Muscle of leg (tissue), 16 donors: ENCODE data around the gene AK2. TPM values are rescaled to one million over a fixed set of nuclear protein-coding genes. Genes with fewer than 3 reads are reported as not detected.
A peak's percentile ranks its signal among the peaks of the same experiment; 100 is the strongest.

Source experiments
- DNase-seq: peaks from one replicate; pipeline ENCODE4 v3.0.0; 2013
- H3K27ac ChIP-seq: one replicate; pipeline ENCODE4 v1.5.1; 2013; ENCODE audit warnings: mild to moderate bottlenecking, low read length, control low read depth
- H3K27me3 ChIP-seq: one replicate; pipeline ENCODE4 v1.6.1; 2013; ENCODE audit warnings: low read length; ENCODE audit not compliant: control insufficient read depth, insufficient read depth
- H3K36me3 ChIP-seq: one replicate; pipeline ENCODE4 v1.6.1; 2013; ENCODE audit warnings: low read length; ENCODE audit not compliant: control insufficient read depth, insufficient read depth
- H3K4me1 ChIP-seq: one replicate; pipeline ENCODE4 v1.6.1; 2013; ENCODE audit warnings: low read length; ENCODE audit not compliant: control insufficient read depth, insufficient read depth
- H3K4me3 ChIP-seq: one replicate; pipeline ENCODE4 v1.5.1; 2013; ENCODE audit warnings: low read length, control low read depth
- H3K9me3 ChIP-seq: replicated peaks from 2 replicates; pipeline ENCODE4 v1.6.1; 2013; ENCODE audit warnings: low read depth, low read length; ENCODE audit not compliant: control insufficient read depth
- WGBS: methylation state at CpG from one replicate; pipeline ENCODE4 v1.1.5; 2013; ENCODE audit warnings: missing lambda C conversion rate; ENCODE audit not compliant: insufficient coverage; 5-methylcytosine and 5-hydroxymethylcytosine counted together
- long read RNA-seq, 11 donors: transcript quantifications; one replicate each; lab custom pipeline, GENCODE V29; 2026
- polyA plus RNA-seq, 8 donors: library from polyadenylated mRNA; unstranded; fragments of 120-200 nt; gene quantifications; one replicate each; pipeline versions ENCODE4 v1.2.1 to v1.2.3, GENCODE V29; 2013; ENCODE audit warnings: inconsistent platforms in 1 of 8, low replicate concordance in 1 of 8; ENCODE audit not compliant: insufficient read length in 8 of 8, insufficient read depth in 1 of 8
- total RNA-seq: library from RNA; stranded (reverse); fragments of 120-200 nt; gene quantifications from one replicate; pipeline ENCODE4 v1.2.4, GENCODE V29; 2013

AK2 gene
- total RNA-seq = 123 TPM
- 100 to 1,000 TPM; 116 to 155 (median 127) TPM for polyA plus RNA-seq
- long read RNA-seq, donor 1, transcript AK2-202 (7 exons, 3,586 nt) = minor isoform, 5 of 42 reads
- long read RNA-seq, donor 1, transcript AK2-201 (6 exons, 1,021 nt) = major isoform, 7 of 42 reads
- long read RNA-seq, donor 1, partial matches to known transcripts = 26 of 42 reads
- long read RNA-seq, donor 1, other reads (novel, unspliced or antisense) = 0 of 42 reads
- long read RNA-seq, donor 2, partial matches to known transcripts = 0 of 4 reads
- long read RNA-seq, donor 2, other reads (novel, unspliced or antisense) = 0 of 4 reads
- long read RNA-seq, donor 3, transcript AK2-202 (7 exons, 3,586 nt) = minor isoform, 13 of 81 reads
- long read RNA-seq, donor 3, transcript AK2-212 (7 exons, 886 nt) = minor isoform, 5 of 81 reads
- long read RNA-seq, donor 3, transcript AK2-201 (6 exons, 1,021 nt) = major isoform, 32 of 81 reads
- long read RNA-seq, donor 3, partial matches to known transcripts = 28 of 81 reads
- long read RNA-seq, donor 3, other reads (novel, unspliced or antisense) = 0 of 81 reads
- long read RNA-seq, donor 4, transcript AK2-201 (6 exons, 1,021 nt) = major isoform, 24 of 43 reads
- long read RNA-seq, donor 4, transcript AK2-202 (7 exons, 3,586 nt) = minor isoform, 7 of 43 reads
- long read RNA-seq, donor 4, transcript AK2-212 (7 exons, 886 nt) = minor isoform, 5 of 43 reads
- long read RNA-seq, donor 4, partial matches to known transcripts = 5 of 43 reads
- long read RNA-seq, donor 4, other reads (novel, unspliced or antisense) = 0 of 43 reads
- long read RNA-seq, donor 5, transcript AK2-201 (6 exons, 1,021 nt) = major isoform, 54 of 168 reads
- long read RNA-seq, donor 5, transcript AK2-202 (7 exons, 3,586 nt) = minor isoform, 14 of 168 reads
- long read RNA-seq, donor 5, transcript AK2-212 (7 exons, 886 nt) = minor isoform, 7 of 168 reads
- long read RNA-seq, donor 5, partial matches to known transcripts = 87 of 168 reads
- long read RNA-seq, donor 5, other reads (novel, unspliced or antisense) = 0 of 168 reads
- long read RNA-seq, donor 6, transcript AK2-201 (6 exons, 1,021 nt) = major isoform, 66 of 147 reads
- long read RNA-seq, donor 6, transcript AK2-212 (7 exons, 886 nt) = minor isoform, 14 of 147 reads
- long read RNA-seq, donor 6, transcript AK2-202 (7 exons, 3,586 nt) = minor isoform, 27 of 147 reads
- long read RNA-seq, donor 6, partial matches to known transcripts = 36 of 147 reads
- long read RNA-seq, donor 6, other reads (novel, unspliced or antisense) = 0 of 147 reads
- long read RNA-seq, donor 7, transcript AK2-202 (7 exons, 3,586 nt) = minor isoform, 12 of 85 reads
- long read RNA-seq, donor 7, transcript AK2-201 (6 exons, 1,021 nt) = major isoform, 38 of 85 reads
- long read RNA-seq, donor 7, partial matches to known transcripts = 26 of 85 reads
- long read RNA-seq, donor 7, other reads (novel, unspliced or antisense) = 0 of 85 reads
- long read RNA-seq, donor 8, transcript AK2-202 (7 exons, 3,586 nt) = minor isoform, 9 of 43 reads
- long read RNA-seq, donor 8, transcript AK2-201 (6 exons, 1,021 nt) = major isoform, 17 of 43 reads
- long read RNA-seq, donor 8, transcript AK2-212 (7 exons, 886 nt) = minor isoform, 6 of 43 reads
- long read RNA-seq, donor 8, partial matches to known transcripts = 11 of 43 reads
- long read RNA-seq, donor 8, other reads (novel, unspliced or antisense) = 0 of 43 reads
- long read RNA-seq, donor 9, transcript AK2-212 (7 exons, 886 nt) = minor isoform, 5 of 69 reads
- long read RNA-seq, donor 9, transcript AK2-202 (7 exons, 3,586 nt) = minor isoform, 9 of 69 reads
- long read RNA-seq, donor 9, transcript AK2-201 (6 exons, 1,021 nt) = major isoform, 25 of 69 reads
- long read RNA-seq, donor 9, partial matches to known transcripts = 28 of 69 reads
- long read RNA-seq, donor 9, other reads (novel, unspliced or antisense) = 0 of 69 reads
- long read RNA-seq, donor 10, transcript AK2-212 (7 exons, 886 nt) = minor isoform, 8 of 72 reads
- long read RNA-seq, donor 10, transcript AK2-201 (6 exons, 1,021 nt) = major isoform, 30 of 72 reads
- long read RNA-seq, donor 10, transcript AK2-202 (7 exons, 3,586 nt) = minor isoform, 7 of 72 reads
- long read RNA-seq, donor 10, partial matches to known transcripts = 25 of 72 reads
- long read RNA-seq, donor 10, other reads (novel, unspliced or antisense) = 0 of 72 reads
- long read RNA-seq, donor 11, transcript AK2-201 (6 exons, 1,021 nt) = major isoform, 24 of 51 reads
- long read RNA-seq, donor 11, transcript AK2-212 (7 exons, 886 nt) = minor isoform, 7 of 51 reads
- long read RNA-seq, donor 11, transcript AK2-202 (7 exons, 3,586 nt) = minor isoform, 8 of 51 reads
- long read RNA-seq, donor 11, partial matches to known transcripts = 10 of 51 reads
- long read RNA-seq, donor 11, other reads (novel, unspliced or antisense) = 0 of 51 reads

GRCh38 chr1:33036526-33037503, at the start of gene AK2:
TSS of gene AK2 (minus strand) at chr1:33036883. CDS start at chr1:33036828, 55 bp downstream.
- no peaks in the 10 kb centered on the region for H3K9me3 ChIP-seq
- peaks cover 10% of the 10 kb centered on the region for H3K4me1 ChIP-seq

GRCh38 chr1:33086384-33086850, 49.7 kb upstream of the AK2 start:
- H3K36me3 ChIP-seq = no peaks in the 10 kb centered on the region
- no peak overlapping the region for H3K4me3 ChIP-seq
- H3K9me3 ChIP-seq = no peaks in the 10 kb centered on the region
- H3K27me3 ChIP-seq = peaks cover 14% of the 10 kb centered on the region
- WGBS = 24% methylated on average over 12 of the region's 12 CpGs
- no peak overlapping the region for H3K27ac ChIP-seq
- peaks cover 9% of the 10 kb centered on the region for H3K4me1 ChIP-seq
- peak; percentile 86 for DNase-seq

More at GRCh38 chr1:33036526-33037503, at the start of gene AK2:
- 3% methylated on average over 37 of the region's 59 CpGs for WGBS
- peak within 1 kb of the TSS; percentile 74 for H3K4me3 ChIP-seq
- H3K27me3 ChIP-seq = no peaks in the 10 kb centered on the region
- H3K27ac ChIP-seq = peak within 1 kb of the TSS; percentile 78
- peak; percentile 99 for DNase-seq
- peaks cover 5% of the 10 kb centered on the region for H3K36me3 ChIP-seq

GRCh38 chr1:33085332-33085731, 48.6 kb upstream of the AK2 start:
- no peak for DNase-seq
- 88% methylated on average over 4 of the region's 4 CpGs for WGBS

GRCh38 chr1:33082575-33083108, 46.0 kb upstream of the AK2 start:
- no peak overlapping the region for H3K27ac ChIP-seq
- no peak for DNase-seq
- H3K4me3 ChIP-seq = no peak overlapping the region
- H3K9me3 ChIP-seq = no peaks in the 10 kb centered on the region
- no peaks in the 10 kb centered on the region for H3K36me3 ChIP-seq
- H3K4me1 ChIP-seq = peaks cover 14% of the 10 kb centered on the region
- 61% methylated on average over 6 of the region's 6 CpGs for WGBS
- H3K27me3 ChIP-seq = peaks cover 18% of the 10 kb centered on the region

More at GRCh38 chr1:33085332-33085731, 48.6 kb upstream of the AK2 start:
- H3K4me3 ChIP-seq = no peak overlapping the region
- peaks cover 18% of the 10 kb centered on the region for H3K27me3 ChIP-seq
- H3K36me3 ChIP-seq = no peaks in the 10 kb centered on the region
- peaks cover 14% of the 10 kb centered on the region for H3K4me1 ChIP-seq
- no peaks in the 10 kb centered on the region for H3K9me3 ChIP-seq
- H3K27ac ChIP-seq = no peak overlapping the region

DNA sequence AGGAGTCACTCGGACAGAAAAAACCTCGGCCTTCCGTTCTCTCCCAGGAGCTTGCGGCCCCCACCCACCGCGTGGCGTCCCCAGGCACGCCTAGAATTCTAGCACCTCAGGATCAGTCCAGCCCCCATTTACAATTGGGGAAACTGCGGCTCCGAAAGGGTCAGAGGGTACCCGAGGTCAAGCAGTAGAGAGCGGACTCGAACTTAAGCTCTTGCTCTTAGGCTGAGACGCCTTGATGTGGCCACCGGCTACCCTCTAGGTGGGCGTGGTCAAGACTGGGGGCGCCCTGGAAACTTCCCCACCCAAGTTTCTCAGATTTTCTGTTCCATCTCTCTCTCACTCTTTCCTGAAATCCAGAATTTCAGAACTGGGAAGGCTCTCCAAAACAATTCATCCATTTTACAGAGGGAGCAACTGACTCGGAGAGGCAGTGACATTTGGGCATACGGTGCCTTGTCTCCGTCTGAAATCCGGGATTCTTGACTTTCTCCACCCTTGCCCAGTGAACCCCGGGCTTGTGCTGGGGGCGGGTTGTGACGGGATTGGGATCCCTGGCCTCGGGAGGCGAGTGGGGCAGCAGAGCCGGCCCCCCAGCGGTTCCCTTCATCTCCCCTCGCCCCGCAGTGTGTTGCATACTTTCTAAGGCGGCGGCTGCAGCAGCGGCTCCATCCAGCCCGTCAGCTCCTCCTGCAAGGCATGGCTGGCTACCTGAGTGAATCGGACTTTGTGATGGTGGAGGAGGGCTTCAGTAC, 45.0 kb upstream of the AK2 start:
- Histone ChIP-seq H3K9me3 (no peaks in the 10 kb centered on the region), H3K4me1 (peaks cover 14% of the 10 kb centered on the region), H3K4me3 (peak overlapping the region; percentile 72), H3K27ac (no peak overlapping the region), H3K36me3 (no peaks in the 10 kb centered on the region), H3K27me3 (peaks cover 18% of the 10 kb centered on the region)
- no peak for DNase-seq
- 4% methylated on average over 25 of the region's 35 CpGs for WGBS

DNA sequence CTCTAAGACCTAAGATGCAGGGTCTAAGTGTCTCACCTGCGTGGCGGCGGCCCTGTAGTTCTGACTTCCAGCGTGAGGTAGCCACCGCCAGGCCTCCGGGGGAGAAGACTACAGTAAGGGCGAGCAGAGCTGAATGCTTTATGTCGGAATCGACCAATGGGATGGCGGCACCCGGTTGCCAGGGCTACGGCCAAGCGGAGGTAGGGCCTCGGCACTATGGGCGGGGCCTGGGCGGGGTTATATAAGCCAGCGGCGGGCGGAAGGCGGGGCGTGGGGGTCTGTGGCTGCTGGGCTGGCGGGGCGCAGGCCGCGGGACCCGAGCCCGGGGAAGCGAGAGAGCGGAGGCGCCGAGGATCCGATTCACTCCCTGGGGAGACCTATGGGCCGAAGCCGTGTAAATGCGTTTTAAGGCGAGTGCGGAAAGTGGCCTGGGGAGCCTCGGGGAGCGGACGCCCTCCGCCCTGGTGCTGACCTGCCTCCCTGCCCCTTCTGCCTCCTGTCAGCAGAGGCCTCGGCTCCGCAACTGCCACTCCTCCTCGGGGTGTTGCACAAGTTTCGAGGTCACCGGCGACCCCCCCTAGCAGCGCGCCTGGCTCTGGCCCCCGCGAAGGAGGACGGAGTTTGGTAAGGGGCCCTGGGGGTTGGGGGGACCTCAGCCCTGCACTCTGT, 44.3 kb upstream of the AK2 start, which contains the start of gene AZIN2:
Gene AZIN2 (plus strand): TSS at position 269 of the 669 bp plus-strand sequence. CDS start 1,097 bp downstream, outside the sequence.
- WGBS = under 1% methylated on average over 48 of the region's 52 CpGs
- Histone ChIP-seq H3K4me3 (peak within 1 kb of the TSS; percentile 72), H3K27ac (no peak within 1 kb of the TSS), H3K9me3 (no peaks in the 10 kb centered on the region), H3K27me3 (peaks cover 18% of the 10 kb centered on the region), H3K4me1 (peaks cover 14% of the 10 kb centered on the region), H3K36me3 (no peaks in the 10 kb centered on the region)
- DNase-seq = peak; percentile 97
